Measurements from ENCODE around the gene PXYLP1. TPM values are rescaled to one million over a fixed set of nuclear protein-coding genes. Genes with fewer than 3 reads are reported as not detected.

Gene PXYLP1
- total and polyA plus RNA-seq, 10 of the 15 experiments (the other 5 are each of a cell fraction or from before 2014, with no cell fraction given): 0.06 to 1.7 (median 0.35) TPM

GRCh38 chr3:141292356-141293058 is 60.9 kb downstream of the PXYLP1 start:
- no peak overlapping the region for H2AFZ ChIP-seq (ENCODE audit: control insufficient read depth, low read depth, low read length)
- no TSS peak for BruUV-seq (replicated peaks)
- POLR2A ChIA-PET: no interaction called here

More at GRCh38 chr3:141292356-141293058, 60.9 kb downstream of the PXYLP1 start:
- Histone ChIP-seq H3K4me2 (ENCODE audit: control insufficient read depth, insufficient read depth) (no peak overlapping the region), H3K79me2 (ENCODE audit: control insufficient read depth, insufficient read depth, low read length) (no peaks in the 10 kb centered on the region), H3K9ac (ENCODE audit: control insufficient read depth, insufficient read depth, low read length) (no peak overlapping the region), H3K27me3 (replicated peaks in 1 of 2; ENCODE audit: control insufficient read depth in 2 of 2, insufficient read depth in 2 of 2, low read length in 1 of 2) (no peaks in the 10 kb centered on the region), H4K20me1 (ENCODE audit: control insufficient read depth, insufficient read depth) (no peaks in the 10 kb centered on the region), H3K4me3 (no peak overlapping the region), H3K9me3 (replicated peaks; ENCODE audit: control insufficient read depth, insufficient read depth, low read length) (no peaks in the 10 kb centered on the region), H3K27ac (ENCODE audit: control insufficient read depth, insufficient read depth) (no peak overlapping the region), H3K4me1 (ENCODE audit: control insufficient read depth, insufficient read depth, low read length) (peaks cover 23% of the 10 kb centered on the region), H3K36me3 (ENCODE audit: control insufficient read depth in 2 of 2, insufficient read depth in 2 of 2, low read length in 1 of 2) (no peaks in the 10 kb centered on the region)
- TF ChIP-seq ZZZ3 (IDR thresholded peaks at IDR 0.05; ENCODE audit: control insufficient read depth, insufficient read length, low read depth) (no peak), RUNX3 (IDR thresholded peaks at IDR 0.05; ENCODE audit: low read length) (no peak), EP300 (IDR thresholded peaks at IDR 0.05; ENCODE audit: borderline replicate concordance in 1 of 2, control insufficient read depth in 1 of 2, low read depth in 2 of 2, low read length in 2 of 2) (no peak), TCF12 (IDR thresholded peaks at IDR 0.05; ENCODE audit: low read depth, low read length) (no peak), USF2 (IDR thresholded peaks at IDR 0.05; ENCODE audit: borderline replicate concordance, low read depth, low read length) (no peak), RAD51 (IDR thresholded peaks at IDR 0.05) (no peak), FOXM1 (IDR thresholded peaks at IDR 0.05; ENCODE audit: low read depth, low read length) (no peak), RB1 (IDR thresholded peaks at IDR 0.05; ENCODE audit: borderline replicate concordance) (no peak), BCLAF1 (IDR thresholded peaks at IDR 0.05) (no peak), SUZ12 (IDR thresholded peaks at IDR 0.05; ENCODE audit: unreplicated experiment) (no peak), STAT1 (conservative IDR thresholded peaks at IDR 0.05) (no peak), CBFB (IDR thresholded peaks at IDR 0.05; ENCODE audit: low read depth) (no peak), LARP7 (IDR thresholded peaks at IDR 0.05) (no peak), SMAD5 (IDR thresholded peaks at IDR 0.05; ENCODE audit: low read depth) (no peak), ZNF24 (IDR thresholded peaks at IDR 0.05) (no peak), CHD4 (IDR thresholded peaks at IDR 0.05) (no peak)
- TF ChIP-seq, protein P1, sequence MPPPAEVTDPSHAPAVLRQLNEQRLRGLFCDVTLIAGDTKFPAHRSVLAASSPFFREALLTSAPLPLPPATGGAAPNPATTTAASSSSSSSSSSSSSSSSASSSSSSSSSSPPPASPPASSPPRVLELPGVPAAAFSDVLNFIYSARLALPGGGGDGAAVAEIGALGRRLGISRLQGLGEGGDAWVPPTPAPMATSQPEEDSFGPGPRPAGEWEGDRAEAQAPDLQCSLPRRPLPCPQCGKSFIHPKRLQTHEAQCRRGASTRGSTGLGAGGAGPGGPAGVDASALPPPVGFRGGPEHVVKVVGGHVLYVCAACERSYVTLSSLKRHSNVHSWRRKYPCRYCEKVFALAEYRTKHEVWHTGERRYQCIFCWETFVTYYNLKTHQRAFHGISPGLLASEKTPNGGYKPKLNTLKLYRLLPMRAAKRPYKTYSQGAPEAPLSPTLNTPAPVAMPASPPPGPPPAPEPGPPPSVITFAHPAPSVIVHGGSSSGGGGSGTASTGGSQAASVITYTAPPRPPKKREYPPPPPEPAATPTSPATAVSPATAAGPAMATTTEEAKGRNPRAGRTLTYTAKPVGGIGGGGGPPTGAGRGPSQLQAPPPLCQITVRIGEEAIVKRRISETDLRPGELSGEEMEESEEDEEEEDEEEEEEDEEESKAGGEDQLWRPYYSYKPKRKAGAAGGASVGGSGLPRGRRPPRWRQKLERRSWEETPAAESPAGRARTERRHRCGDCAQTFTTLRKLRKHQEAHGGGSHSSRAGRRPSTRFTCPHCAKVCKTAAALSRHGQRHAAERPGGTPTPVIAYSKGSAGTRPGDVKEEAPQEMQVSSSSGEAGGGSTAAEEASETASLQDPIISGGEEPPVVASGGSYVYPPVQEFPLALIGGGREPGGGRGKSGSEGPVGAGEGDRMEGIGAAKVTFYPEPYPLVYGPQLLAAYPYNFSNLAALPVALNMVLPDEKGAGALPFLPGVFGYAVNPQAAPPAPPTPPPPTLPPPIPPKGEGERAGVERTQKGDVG (CRISPR knock-in tag; IDR thresholded peaks at IDR 0.05): no peak
- intact Hi-C loops (cut with micrococcal nuclease; ENCODE audit: unreplicated experiment) (no loop called here), in situ Hi-C loops (cut with MboI) (no loop called here)
- no peak for ATAC-seq
- ChIA-PET CTCF (interaction anchor here (1.0 to 3.2 kb wide), 5 partner anchors 12 to 167 kb away, joined by 3 to 10 read pairs (median 4); partner anchors contain the start of gene PXYLP1), SMC1A (ENCODE audit: uncharacterized antibody, unreplicated experiment) (no interaction called here), RAD21 (ENCODE audit: unreplicated experiment) (no interaction called here)
- no peak for FAIRE-seq
- WGBS (ENCODE audit: insufficient coverage, insufficient replicate concordance, low lambda C conversion rate, missing lambda C conversion rate): 93% methylated on average over 19 of the region's 19 CpGs
- no peak for DNase-seq (ENCODE audit: low read depth, low spot score)

All from GM12878 (cell line).